SKM-1 (cell line): ENCODE results near the gene VASN.

ENCODE experiments used
- DNase-seq: peaks from one replicate; lab custom pipeline; 2025; ENCODE audit not compliant: unreplicated experiment; lab: John Stamatoyannopoulos, UW

VASN gene

GRCh38 chr16:4419402-4419959 is 47.8 kb downstream of the VASN start:
- DNase-seq = no peak

GRCh38 chr16:4420505-4421105 is 49.0 kb downstream of the VASN start:
- DNase-seq = no peak

- DNase-seq = peak; percentile 96
These were observed 53.9 kb downstream of the VASN start, which contains the start of gene DNAJA3 for GRCh38 chr16:4425378-4426020. Gene DNAJA3, plus strand, starts transcription at chr16:4425868. Its CDS starts 14 bp downstream, at chr16:4425882.

GRCh38 chr16:4426021-4426684 is 54.5 kb downstream of the VASN start:
- no peak for DNase-seq

GRCh38 chr16:4426722-4427372 is 55.2 kb downstream of the VASN start:
- DNase-seq = no peak

GRCh38 chr16:4428500-4428899 is 56.9 kb downstream of the VASN start:
- no peak for DNase-seq

GRCh38 chr16:4431023-4431422 is 59.4 kb downstream of the VASN start:
- DNase-seq = no peak
